ENCODE measurements around the gene TNRC6C.

Gene TNRC6C

DNA sequence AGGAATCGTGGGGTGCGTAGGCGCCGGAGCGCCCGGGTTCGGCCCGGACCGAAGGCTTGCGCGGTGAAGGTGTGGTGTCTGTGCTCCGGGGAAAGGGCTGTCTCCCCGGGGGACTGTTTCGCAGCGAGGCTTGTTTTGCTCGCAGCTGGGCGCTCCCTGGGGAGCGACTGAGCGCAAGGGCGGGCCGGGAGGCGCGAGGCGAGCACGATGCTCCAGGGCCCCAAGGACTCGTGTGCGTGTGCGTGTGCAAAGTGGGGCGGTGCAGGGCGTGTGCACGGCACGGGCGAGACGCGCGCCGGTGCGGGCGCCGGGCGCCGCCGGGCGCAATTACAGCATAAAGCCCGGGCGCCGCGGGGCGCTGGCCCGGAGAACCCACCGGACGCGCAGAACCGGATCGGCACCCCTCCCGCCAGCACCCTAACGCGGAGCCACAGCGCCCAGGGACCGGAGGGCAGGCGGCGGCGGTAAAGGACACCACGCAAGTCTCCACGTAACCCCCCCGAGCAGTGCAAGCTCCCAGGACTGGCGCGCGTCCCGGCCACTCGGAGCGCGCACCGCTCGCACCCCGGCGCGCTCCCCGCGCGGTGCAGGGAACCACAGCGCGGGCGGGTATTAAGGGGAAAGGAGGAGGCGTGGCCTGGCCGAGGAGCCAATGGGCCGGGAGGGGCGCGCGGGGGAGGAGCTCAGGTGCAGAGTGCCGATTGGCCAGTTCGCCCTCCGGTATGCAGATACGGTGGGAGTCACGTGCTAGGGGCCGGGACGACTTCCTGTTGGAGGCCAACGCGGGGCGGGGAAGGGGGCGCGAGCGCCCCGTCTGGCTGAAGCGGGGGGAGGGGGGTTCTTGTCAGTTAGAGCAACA is at the start of gene TNRC6C (continued):
- TF ChIP-seq, protein P1, sequence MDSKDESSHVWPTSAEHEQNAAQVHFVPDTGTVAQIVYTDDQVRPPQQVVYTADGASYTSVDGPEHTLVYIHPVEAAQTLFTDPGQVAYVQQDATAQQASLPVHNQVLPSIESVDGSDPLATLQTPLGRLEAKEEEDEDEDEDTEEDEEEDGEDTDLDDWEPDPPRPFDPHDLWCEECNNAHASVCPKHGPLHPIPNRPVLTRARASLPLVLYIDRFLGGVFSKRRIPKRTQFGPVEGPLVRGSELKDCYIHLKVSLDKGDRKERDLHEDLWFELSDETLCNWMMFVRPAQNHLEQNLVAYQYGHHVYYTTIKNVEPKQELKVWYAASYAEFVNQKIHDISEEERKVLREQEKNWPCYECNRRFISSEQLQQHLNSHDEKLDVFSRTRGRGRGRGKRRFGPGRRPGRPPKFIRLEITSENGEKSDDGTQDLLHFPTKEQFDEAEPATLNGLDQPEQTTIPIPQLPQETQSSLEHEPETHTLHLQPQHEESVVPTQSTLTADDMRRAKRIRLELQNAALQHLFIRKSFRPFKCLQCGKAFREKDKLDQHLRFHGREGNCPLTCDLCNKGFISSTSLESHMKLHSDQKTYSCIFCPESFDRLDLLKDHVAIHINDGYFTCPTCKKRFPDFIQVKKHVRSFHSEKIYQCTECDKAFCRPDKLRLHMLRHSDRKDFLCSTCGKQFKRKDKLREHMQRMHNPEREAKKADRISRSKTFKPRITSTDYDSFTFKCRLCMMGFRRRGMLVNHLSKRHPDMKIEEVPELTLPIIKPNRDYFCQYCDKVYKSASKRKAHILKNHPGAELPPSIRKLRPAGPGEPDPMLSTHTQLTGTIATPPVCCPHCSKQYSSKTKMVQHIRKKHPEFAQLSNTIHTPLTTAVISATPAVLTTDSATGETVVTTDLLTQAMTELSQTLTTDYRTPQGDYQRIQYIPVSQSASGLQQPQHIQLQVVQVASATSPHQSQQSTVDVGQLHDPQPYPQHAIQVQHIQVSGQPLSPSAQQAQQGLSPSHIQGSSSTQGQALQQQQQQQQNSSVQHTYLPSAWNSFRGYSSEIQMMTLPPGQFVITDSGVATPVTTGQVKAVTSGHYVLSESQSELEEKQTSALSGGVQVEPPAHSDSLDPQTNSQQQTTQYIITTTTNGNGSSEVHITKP (tag by site-specific recombination; IDR thresholded peaks at IDR 0.05), result peak; percentile 80
- TF ChIP-seq ZNF16 (tag by site-specific recombination; IDR thresholded peaks at IDR 0.05; ENCODE audit: low read depth) (no peak), ZNF2 (tag by site-specific recombination; IDR thresholded peaks at IDR 0.05) (peak; percentile 91), ZNF37A (tag by site-specific recombination; IDR thresholded peaks at IDR 0.05) (no peak), ZNF394 (tag by site-specific recombination; IDR thresholded peaks at IDR 0.05; ENCODE audit: borderline replicate concordance) (peak; percentile 65), ZNF837 (tag by site-specific recombination; IDR thresholded peaks at IDR 0.05) (no peak), ZNF610 (tag by site-specific recombination; IDR thresholded peaks at IDR 0.05; ENCODE audit: borderline replicate concordance) (peak; percentile 50; the same call in 1 of the 2 replicates), ZNF555 (tag by site-specific recombination; conservative IDR thresholded peaks at IDR 0.05) (no peak), ZNF341 (tag by site-specific recombination; IDR thresholded peaks at IDR 0.05; ENCODE audit: low read depth) (no peak; the same call in 1 of the 2 replicates), SCRT2 (tag by site-specific recombination; IDR thresholded peaks at IDR 0.05) (no peak), ZNF248 (tag by site-specific recombination; IDR thresholded peaks at IDR 0.05) (no peak), ZNF596 (tag by site-specific recombination; IDR thresholded peaks at IDR 0.05) (peak; percentile 60), ZIC2 (tag by site-specific recombination; IDR thresholded peaks at IDR 0.05) (peak; percentile 89), BCL11B (tag by site-specific recombination; IDR thresholded peaks at IDR 0.05; ENCODE audit: low read depth) (no peak), ZNF830 (tag by site-specific recombination; IDR thresholded peaks at IDR 0.05; ENCODE audit: low read depth) (no peak), ZNF791 (tag by site-specific recombination; IDR thresholded peaks at IDR 0.05) (no peak; the same call in 1 of the 2 replicates), ZNF391 (tag by site-specific recombination; IDR thresholded peaks at IDR 0.05; ENCODE audit: borderline replicate concordance, low read depth) (peak; percentile 91; the same call in 1 of the 2 replicates), ZNF211 (tag by site-specific recombination; IDR thresholded peaks at IDR 0.05; ENCODE audit: low read depth) (no peak), SP2 (tag by site-specific recombination; IDR thresholded peaks at IDR 0.05) (peak; percentile 95), ZNF23 (tag by site-specific recombination; IDR thresholded peaks at IDR 0.05; ENCODE audit: borderline replicate concordance) (no peak), ZNF24 (tag by site-specific recombination; IDR thresholded peaks at IDR 0.05) (no peak; the same call in 1 of the 2 replicates), YY2 (tag by site-specific recombination; IDR thresholded peaks at IDR 0.05) (0 out of 2 replicates have a peak, but pooled peaks have one; percentile 23), ZNF146 (tag by site-specific recombination; IDR thresholded peaks at IDR 0.05) (peak; percentile 32; the same call in 1 of the 2 replicates), ZBTB20 (tag by site-specific recombination; IDR thresholded peaks at IDR 0.05) (peak; percentile 77; the same call in 1 of the 2 replicates), ZNF560 (tag by site-specific recombination; IDR thresholded peaks at IDR 0.05; ENCODE audit: borderline replicate concordance) (no peak), ZFP3 (tag by site-specific recombination; IDR thresholded peaks at IDR 0.05; ENCODE audit: low read depth) (no peak), ZNF529 (tag by site-specific recombination; IDR thresholded peaks at IDR 0.05; ENCODE audit: insufficient replicate concordance) (no peak)
- TF ChIP-seq, protein P2, sequence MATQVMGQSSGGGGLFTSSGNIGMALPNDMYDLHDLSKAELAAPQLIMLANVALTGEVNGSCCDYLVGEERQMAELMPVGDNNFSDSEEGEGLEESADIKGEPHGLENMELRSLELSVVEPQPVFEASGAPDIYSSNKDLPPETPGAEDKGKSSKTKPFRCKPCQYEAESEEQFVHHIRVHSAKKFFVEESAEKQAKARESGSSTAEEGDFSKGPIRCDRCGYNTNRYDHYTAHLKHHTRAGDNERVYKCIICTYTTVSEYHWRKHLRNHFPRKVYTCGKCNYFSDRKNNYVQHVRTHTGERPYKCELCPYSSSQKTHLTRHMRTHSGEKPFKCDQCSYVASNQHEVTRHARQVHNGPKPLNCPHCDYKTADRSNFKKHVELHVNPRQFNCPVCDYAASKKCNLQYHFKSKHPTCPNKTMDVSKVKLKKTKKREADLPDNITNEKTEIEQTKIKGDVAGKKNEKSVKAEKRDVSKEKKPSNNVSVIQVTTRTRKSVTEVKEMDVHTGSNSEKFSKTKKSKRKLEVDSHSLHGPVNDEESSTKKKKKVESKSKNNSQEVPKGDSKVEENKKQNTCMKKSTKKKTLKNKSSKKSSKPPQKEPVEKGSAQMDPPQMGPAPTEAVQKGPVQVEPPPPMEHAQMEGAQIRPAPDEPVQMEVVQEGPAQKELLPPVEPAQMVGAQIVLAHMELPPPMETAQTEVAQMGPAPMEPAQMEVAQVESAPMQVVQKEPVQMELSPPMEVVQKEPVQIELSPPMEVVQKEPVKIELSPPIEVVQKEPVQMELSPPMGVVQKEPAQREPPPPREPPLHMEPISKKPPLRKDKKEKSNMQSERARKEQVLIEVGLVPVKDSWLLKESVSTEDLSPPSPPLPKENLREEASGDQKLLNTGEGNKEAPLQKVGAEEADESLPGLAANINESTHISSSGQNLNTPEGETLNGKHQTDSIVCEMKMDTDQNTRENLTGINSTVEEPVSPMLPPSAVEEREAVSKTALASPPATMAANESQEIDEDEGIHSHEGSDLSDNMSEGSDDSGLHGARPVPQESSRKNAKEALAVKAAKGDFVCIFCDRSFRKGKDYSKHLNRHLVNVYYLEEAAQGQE (tag by site-specific recombination; IDR thresholded peaks at IDR 0.05), result no peak; the same call in 1 of the 2 replicates
- TF ChIP-seq, protein P3, sequence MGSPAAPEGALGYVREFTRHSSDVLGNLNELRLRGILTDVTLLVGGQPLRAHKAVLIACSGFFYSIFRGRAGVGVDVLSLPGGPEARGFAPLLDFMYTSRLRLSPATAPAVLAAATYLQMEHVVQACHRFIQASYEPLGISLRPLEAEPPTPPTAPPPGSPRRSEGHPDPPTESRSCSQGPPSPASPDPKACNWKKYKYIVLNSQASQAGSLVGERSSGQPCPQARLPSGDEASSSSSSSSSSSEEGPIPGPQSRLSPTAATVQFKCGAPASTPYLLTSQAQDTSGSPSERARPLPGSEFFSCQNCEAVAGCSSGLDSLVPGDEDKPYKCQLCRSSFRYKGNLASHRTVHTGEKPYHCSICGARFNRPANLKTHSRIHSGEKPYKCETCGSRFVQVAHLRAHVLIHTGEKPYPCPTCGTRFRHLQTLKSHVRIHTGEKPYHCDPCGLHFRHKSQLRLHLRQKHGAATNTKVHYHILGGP (tag by site-specific recombination; IDR thresholded peaks at IDR 0.05), result no peak

All from HEK293 (cell line).